Kidney tubule cell (primary cell): Measurements from ENCODE around the gene EEF1AKMT2.
A peak's percentile ranks its signal among the peaks of the same experiment; 100 is the strongest.
"Not testable (repeated sequence)": the region's sequence is repeated elsewhere in the genome, so short reads cannot be mapped to it uniquely, and the experiment has no call there.

Experiments
- DNase-seq: peaks from one replicate; pipeline ENCODE4 v3.0.0-alpha.2; 2018; ENCODE audit warnings: low spot score

EEF1AKMT2 gene

DNA sequence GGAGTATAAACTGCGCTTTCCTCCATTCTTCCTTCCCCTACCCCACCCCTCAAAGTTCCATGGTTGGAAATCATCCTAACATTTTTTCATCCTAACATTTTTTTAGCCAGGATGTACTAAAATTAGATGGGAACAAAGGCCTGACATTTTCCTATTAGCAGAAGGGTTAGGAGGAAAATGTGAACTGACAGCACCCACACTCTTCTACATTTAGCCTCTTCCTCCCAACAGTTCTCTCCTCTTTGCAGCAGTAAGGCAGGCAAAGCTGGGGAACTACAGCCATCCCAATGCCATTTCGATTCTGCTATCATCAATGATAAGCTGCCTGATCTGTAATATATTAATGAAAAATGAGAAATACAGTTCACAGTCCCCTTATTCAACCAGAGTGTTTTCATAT, 36.1 kb downstream of the EEF1AKMT2 start:
- DNase-seq: no peak

GRCh38 chr10:124754227-124754626, 37.5 kb downstream of the EEF1AKMT2 start:
- DNase-seq: no peak

GRCh38 chr10:124748953-124749645, 42.6 kb downstream of the EEF1AKMT2 start:
- no peak for DNase-seq

- no peak for DNase-seq
Observed at GRCh38 chr10:124748166-124748565, 43.5 kb downstream of the EEF1AKMT2 start.

DNA sequence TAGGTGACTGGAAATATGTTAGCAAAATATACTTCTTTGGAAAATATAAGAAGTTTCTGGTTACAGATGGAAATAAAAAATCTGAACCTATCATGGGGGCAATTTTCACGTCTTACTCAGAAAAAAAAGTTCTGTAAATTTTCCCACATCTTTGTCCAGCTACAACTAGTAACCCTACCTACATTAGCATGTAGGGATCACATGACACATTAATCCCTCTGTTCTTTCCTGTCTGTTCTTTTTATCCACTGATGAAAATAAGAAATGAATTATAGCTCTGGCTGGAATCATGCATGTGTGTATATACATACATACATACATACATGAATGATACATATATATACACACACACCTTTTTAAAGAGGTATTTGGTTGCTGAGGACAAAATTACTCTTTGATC, 43.9 kb downstream of the EEF1AKMT2 start:
- no peak for DNase-seq

GRCh38 chr10:124746992-124747391, 44.7 kb downstream of the EEF1AKMT2 start:
- no peak for DNase-seq

DNA sequence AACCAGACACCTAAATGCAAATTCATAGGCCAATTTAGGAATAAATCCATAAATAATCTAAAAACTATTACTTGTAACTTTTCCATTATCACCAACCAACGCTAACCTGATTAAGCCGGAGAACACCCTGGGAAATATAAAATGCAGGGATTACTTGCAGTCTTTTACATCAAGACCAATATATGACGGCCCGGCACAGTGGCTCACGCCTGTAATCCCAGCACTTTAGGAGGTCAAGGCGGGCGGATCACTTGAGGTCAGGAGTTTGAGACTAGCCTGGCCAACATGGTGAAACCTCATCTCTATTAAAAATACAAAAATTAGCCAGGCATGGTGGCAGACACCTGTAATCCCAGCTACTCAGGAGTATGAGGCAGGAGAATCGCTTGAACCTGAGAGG, 45.2 kb downstream of the EEF1AKMT2 start:
- not testable (repeated sequence) for DNase-seq

- DNase-seq: peak; percentile 56
Observed at GRCh38 chr10:124745673-124746072, 46.0 kb downstream of the EEF1AKMT2 start.

DNA sequence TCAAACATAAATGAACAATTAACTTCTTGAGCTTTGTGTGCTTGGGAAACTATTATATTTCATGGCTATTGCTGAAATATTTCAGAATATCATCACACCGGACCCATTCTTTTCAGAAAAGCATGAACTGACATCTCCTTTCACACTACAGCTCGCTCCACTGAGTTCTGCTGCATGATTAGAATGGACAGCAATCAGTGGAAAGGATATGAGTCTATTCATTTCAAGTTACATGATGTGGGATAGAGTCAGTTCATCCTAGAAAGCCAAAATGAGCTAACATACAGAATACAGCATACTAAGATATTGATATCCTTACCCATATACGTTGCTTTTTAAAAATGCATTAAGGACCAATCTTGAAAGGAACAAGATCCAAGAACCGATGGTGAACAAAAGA, 46.4 kb downstream of the EEF1AKMT2 start:
- DNase-seq: no peak

- peak; percentile 84 for DNase-seq
Observed at GRCh38 chr10:124744102-124745050, 47.3 kb downstream of the EEF1AKMT2 start, which contains the start of gene FAM53B. Gene FAM53B (minus strand): TSS chr10:124744378. CDS start chr10:124706713, 37,665 bp downstream.

DNA sequence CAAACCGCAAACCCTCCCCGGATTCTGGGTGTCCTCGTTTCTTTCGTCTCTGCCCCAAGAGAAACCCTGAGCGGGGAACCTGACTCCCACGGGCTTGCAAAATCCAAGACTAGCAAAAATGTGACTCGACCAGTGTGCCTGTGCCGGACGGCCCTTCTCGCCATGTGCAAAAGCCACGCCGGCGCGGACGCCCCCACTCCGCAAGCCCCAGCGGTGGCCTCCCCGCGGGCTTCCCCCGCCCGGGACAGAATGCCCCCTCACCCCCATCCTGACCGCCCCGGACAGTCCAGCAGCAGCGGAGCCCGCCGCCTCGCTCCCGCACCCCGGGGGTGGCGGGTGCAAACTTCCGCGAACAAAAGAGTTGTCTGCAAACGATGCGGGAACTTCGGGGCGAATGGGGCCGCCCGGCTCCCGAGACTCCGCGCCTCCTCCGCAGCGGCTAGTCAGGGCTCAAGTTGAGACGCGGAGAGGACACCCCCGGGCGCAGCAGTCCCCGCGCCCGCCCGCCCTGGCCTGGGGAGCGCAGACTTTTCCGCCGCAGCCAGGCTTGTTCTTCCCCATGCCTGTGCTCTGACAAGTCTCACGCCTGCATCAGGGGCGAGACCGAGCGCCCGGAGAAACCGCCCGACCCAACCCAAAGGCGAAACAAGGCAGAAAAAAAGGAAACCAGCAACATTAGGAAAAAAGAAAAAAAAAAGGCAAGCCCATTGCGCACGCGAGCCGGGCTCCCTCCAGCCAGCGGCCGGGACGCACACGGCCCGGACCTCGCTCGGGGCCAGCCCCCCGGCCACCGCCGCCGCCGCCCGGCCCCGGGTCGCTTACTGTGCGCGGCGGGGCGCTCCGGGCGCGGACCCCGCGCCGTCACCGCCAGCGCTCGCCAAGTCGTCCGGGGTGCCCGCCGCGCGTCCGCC, 48.2 kb downstream of the EEF1AKMT2 start:
- peak; percentile 40 for DNase-seq

DNA sequence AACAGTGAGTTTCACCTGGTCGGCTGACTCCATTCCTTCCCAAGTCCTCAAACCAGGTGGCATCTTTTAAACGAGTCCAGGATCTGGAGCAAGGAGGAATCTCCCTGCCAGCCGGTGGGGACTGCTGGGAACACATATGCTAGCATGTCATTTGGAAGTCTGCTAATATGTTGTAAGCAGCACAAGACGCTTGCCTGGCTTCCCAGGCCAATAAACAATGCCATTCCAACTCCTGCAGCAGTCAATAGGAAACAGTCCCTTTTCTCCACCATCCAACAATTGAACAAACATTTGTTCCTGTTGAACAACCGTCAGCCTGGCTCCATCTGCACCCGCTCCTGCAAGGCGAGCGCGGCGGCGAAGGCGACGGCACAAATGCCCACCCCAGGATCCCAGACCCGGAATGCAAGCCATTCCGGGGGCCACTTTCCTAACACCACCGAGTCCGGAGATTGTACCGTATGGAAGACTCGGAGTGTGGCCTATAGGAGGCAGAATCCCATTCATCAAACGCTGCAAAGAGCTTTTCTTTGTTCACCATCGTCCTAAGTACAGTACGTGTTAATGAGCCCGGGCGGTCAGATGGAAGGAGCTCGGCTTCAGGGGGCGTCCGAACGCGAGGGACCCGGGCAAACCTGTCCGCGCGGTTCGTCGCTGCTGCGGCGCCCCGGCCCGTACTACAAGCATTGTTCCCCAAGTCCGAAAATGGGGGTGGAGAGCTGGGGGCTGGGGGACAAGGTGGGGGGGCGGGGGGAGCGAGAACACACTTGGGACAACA, 49.1 kb downstream of the EEF1AKMT2 start:
- DNase-seq: peak; percentile 37

DNA sequence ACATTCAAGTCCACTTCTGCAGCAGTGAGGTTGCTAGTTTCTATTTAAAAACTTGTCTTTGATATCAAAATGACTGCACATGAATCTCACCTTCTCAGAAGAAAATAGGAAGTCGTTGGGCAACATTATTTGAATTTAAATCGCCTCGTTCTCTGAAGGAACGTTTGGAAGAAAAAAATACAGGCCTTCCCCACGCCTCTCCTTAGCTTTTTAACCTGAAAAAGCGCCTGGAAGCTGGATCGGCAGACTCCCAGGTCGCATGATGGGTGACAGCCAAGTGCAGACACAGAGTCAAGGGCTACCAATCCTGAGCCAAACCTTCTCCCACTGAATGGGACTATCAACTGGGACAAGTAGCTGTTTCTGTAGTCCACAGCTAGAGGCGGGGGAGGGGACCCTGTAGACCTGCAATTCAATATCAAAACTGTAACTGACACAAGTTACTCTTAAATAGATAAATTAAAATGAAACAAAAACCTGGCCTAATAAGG, 49.7 kb downstream of the EEF1AKMT2 start:
- DNase-seq: no peak

- DNase-seq: peak; percentile 81
Observed at GRCh38 chr10:124741281-124741921, 50.3 kb downstream of the EEF1AKMT2 start.

DNA sequence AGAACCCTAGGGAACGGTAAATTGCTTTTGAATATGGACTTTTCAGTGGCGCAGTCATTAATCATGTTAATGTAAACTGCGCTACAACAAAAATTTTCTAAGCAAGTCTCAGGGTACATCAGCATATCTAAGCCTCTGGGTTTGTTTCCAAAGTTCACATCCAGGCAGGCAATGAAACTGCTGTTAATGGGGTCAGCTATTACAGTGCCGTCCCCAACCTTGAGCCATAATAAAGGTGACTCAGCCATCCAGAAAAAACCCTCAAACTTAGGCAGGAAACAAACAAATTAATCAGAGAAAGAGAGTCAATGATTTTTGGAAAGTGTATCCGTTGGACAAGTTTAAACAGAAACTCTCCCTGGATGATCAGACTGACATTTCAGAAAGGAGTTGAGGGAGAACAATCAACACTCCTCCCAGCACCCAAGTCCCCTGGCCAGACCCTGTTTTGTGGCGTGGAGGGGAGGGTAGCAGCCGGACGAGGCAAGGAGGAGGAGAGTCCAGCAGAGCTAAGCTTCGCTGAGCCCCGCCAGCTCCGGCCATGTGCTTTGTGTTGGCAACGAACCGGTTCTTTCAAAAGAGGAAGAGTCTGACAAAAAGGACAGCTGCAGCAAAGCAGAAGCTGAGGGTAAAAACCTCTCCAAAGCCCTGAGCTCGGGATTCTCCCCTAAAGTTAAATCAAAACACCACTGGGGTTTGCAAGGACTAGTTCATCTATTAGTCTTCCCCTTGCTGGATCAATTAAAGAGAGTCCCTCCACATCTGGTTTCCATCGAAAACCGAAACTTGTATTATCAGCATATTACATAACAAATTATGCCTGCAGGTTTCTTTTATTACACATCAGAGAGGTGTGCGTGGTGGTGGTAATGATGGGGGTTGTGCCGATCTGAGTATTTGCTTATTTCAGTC, 51.1 kb downstream of the EEF1AKMT2 start:
- DNase-seq: peak; percentile 52

DNA sequence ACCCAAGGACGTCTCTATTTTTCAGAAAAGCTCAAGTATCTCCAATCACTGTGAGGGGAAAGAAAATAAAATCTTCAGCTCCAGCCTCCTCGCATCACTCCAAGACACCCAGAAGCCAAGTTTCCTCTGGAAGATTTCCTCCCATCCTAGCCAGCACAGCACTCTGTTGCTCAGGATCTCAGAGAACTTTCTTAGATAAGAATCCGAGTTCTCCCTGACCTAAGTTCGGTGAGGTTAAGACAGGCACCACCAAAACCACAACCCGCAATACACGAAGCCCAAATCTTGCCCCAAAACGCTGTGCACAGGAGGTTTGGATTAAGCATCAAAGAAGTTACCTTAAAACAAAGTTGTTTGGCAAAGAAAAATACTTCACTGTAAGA, 51.7 kb downstream of the EEF1AKMT2 start:
- no peak for DNase-seq

DNA sequence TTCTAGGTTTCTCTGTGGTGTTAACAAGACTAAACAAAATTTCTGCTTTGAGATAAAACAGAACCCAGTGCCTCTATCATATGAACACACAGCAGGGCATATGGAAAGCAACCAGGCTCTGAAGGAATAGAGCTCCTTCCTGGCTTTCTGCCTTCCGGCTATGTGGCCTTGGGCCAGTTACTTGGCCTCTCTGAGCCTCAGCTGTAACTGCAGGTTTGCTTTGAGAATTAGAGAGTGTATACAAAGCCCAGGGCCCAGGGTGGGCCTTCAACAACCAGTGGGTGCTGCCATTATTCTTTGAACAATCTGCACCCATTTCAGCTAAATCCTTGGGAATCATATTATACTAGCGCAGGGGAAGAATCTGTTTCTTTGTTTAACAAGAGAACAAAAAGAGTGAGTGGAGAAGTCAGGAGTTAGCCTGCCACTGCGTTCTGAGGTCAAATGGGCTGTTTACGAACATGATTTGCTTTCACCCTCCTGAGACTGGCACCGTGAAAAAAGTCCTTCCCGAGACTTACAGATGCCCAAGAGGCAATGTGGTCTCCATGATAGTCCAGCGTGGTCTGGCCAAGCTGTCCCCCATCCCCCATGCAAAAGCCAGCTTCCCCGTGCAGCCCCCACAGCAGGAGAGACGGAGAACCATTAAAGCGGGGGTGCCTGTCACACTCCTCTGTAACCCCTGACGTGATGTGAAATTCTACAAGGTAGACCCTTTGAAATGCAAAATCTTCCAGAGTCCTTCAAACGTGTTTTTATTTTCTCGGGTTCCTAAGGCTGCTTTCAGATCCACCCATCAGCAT, 52.4 kb downstream of the EEF1AKMT2 start:
- no peak for DNase-seq

- no peak for DNase-seq
Observed at GRCh38 chr10:124738441-124738840, 53.2 kb downstream of the EEF1AKMT2 start.

- no peak for DNase-seq
Observed at GRCh38 chr10:124737708-124738107, 54.0 kb downstream of the EEF1AKMT2 start.
